SW 1271 (cell line): ENCODE measurements around the gene TSPAN15.

ENCODE experiments used
- DNase-seq, 2 experiments: peaks; one replicate each; lab custom pipeline; 2025; lab: John Stamatoyannopoulos, UW

The TSPAN15 gene

GRCh38 chr10:69451209-69451783 lies at the start of gene TSPAN15:
Gene TSPAN15, plus strand, starts transcription at chr10:69451465. Its CDS starts 130 bp downstream, at chr10:69451595.
- DNase-seq = peak; percentile 41 to 63

GRCh38 chr10:69402386-69402785 lies 48.9 kb upstream of the TSPAN15 start:
- no peak for DNase-seq

GRCh38 chr10:69403066-69403465 lies 48.2 kb upstream of the TSPAN15 start:
- DNase-seq = no peak

- no peak for DNase-seq
Observed at GRCh38 chr10:69403519-69403918, 47.7 kb upstream of the TSPAN15 start.

- no peak for DNase-seq
Observed at GRCh38 chr10:69404786-69405185, 46.5 kb upstream of the TSPAN15 start.

GRCh38 chr10:69405221-69405620 lies 46.0 kb upstream of the TSPAN15 start:
- DNase-seq = no peak

- no peak for DNase-seq
Observed at GRCh38 chr10:69406302-69406811, 44.9 kb upstream of the TSPAN15 start.

GRCh38 chr10:69406816-69407580 lies 44.3 kb upstream of the TSPAN15 start:
- DNase-seq = no peak

GRCh38 chr10:69407621-69408301 lies 43.5 kb upstream of the TSPAN15 start:
- DNase-seq = no peak

- peak; percentile 58 to 80 for DNase-seq
Observed at GRCh38 chr10:69408318-69409175, 42.7 kb upstream of the TSPAN15 start.

GRCh38 chr10:69409176-69409495 lies 42.1 kb upstream of the TSPAN15 start:
- DNase-seq = no peak

GRCh38 chr10:69409968-69410367 lies 41.3 kb upstream of the TSPAN15 start:
- no peak for DNase-seq

- no peak for DNase-seq
Observed at GRCh38 chr10:69410487-69410886, 40.8 kb upstream of the TSPAN15 start.

GRCh38 chr10:69411476-69411875 lies 39.8 kb upstream of the TSPAN15 start:
- no peak for DNase-seq

- no peak for DNase-seq
Observed at GRCh38 chr10:69412232-69412790, 39.0 kb upstream of the TSPAN15 start.

- DNase-seq = peak in 1 of 2 experiments; percentile 30
Observed at GRCh38 chr10:69413221-69413865, 37.9 kb upstream of the TSPAN15 start.

GRCh38 chr10:69414036-69415018 lies 36.9 kb upstream of the TSPAN15 start:
- no peak for DNase-seq

GRCh38 chr10:69415049-69415448 lies 36.2 kb upstream of the TSPAN15 start:
- no peak for DNase-seq

GRCh38 chr10:69415951-69416350 lies 35.3 kb upstream of the TSPAN15 start:
- no peak for DNase-seq

- DNase-seq = no peak
Observed at GRCh38 chr10:69416695-69417094, 34.6 kb upstream of the TSPAN15 start, which contains the start of gene TACR2. Gene TACR2, minus strand, starts transcription at chr10:69416918. Its CDS starts 595 bp downstream, at chr10:69416323.
